Activated CD4-positive, CD25-positive, alpha-beta regulatory T cell treated with anti-CD3 and anti-CD28 coated beads, Interleukin-2, amount 50 U/mL, for 72 hours (primary cell): ENCODE data around the gene GNG13.

Source experiments
- DNase-seq: peaks from one replicate; pipeline ENCODE4 v3.0.0; 2021

The GNG13 gene

DNA sequence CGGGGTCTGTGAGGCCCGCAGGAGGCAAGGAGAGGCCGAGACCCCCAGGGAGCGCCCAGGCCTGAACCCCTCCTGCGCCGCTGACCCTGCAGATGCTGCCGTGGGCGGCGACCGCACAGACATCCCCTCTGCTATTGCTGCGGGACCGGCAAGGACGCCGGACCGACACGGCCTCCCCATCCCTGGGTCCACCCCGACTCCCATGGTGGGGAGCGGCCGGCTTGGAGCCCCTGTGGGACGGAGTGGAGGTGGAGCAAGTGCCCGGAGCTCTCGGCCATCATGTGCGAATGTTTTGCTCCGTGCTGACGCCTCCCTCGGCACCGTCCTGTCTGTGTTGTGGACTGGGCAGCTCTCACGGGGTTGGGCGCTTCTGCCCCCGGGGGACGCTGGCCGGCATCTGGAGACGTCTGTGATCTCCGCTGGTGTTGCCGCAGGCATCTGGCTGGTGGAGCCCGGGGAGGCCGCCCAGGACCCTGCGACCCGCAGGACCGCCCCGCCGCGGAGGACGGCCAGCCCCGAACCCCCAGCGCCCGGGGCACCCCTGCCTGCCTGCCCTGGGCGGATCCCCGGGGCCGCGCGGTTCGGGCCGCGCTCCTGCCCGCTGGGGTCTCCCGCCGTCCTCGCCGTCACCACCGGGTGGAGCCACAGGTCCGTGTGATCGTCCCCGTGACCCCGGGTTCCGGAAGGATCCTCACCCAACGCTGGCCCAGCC is 12.8 kb upstream of the GNG13 start:
- peak; percentile 59 for DNase-seq

DNA sequence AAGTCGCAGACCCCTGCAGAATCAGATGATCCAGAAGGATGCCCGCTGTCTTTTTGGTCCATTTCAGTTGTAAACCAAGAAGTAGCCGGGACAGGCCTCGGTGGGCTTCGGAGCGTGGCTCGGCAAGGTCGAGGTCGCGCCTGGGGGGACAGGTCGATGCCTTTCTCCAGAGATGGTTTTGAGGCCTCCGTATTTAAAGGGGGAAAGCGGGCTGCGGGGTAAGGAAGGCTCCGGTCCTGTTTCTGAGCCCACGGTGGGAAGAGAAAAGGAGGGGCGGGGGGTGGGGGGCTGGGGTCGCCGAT is 7.5 kb upstream of the GNG13 start:
- DNase-seq, result no peak

DNA sequence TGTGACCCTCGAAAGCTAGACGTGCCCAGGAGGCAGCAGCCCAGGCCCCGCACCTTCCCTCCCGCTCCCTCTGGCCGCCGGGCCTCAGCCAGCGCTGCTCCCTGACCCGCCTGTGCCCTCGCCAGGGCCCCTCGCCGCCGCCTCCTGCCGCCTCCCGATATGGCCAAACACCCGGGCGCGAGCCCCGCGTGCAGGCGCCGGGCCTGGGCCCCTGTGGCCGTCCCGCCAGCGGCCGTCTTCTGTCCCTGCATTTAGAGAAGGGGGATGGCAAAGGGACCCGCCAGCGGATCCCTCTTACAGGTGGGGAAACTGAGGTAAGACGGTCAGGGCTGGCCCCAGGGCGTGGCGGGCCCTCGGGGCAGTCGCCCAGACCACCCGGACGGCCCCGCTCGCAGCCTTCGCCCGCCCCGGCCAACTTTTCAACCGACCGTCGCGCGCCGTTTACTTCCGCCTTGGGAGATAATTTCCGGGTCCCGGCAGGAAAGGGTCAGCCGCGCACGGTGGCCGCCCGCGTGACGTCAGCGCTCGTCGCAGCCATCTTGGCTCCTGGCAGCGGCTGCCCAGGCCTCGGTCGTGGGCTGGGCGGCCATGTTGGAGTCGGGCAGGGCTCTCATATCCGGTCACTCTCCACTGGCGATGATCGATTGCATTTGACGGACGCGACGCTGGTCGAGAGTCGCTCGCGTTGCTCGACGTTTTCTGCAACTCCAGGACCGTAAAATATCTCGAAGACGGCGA is 7.0 kb upstream of the GNG13 start:
- DNase-seq, result peak; percentile 88

DNA sequence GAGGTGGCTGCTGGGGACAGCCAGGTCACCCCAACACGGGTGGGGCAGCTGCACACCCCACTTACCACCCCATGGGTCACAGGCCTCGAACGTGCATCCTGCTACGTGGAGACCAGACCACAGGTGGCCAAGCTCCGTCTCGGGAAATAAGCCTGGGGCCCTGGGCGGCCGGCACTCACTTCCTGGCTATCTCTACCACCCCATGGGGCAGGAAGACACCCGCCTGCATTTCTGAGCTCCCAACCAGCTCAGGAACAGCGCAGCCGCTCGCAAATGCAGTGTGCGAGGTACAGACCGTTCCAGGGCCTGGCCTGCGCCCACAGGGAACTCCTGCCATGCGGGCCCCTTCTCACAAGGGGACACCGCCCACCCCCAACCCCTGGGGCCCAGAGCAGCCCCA is 4.9 kb upstream of the GNG13 start:
- DNase-seq, result no peak

DNA sequence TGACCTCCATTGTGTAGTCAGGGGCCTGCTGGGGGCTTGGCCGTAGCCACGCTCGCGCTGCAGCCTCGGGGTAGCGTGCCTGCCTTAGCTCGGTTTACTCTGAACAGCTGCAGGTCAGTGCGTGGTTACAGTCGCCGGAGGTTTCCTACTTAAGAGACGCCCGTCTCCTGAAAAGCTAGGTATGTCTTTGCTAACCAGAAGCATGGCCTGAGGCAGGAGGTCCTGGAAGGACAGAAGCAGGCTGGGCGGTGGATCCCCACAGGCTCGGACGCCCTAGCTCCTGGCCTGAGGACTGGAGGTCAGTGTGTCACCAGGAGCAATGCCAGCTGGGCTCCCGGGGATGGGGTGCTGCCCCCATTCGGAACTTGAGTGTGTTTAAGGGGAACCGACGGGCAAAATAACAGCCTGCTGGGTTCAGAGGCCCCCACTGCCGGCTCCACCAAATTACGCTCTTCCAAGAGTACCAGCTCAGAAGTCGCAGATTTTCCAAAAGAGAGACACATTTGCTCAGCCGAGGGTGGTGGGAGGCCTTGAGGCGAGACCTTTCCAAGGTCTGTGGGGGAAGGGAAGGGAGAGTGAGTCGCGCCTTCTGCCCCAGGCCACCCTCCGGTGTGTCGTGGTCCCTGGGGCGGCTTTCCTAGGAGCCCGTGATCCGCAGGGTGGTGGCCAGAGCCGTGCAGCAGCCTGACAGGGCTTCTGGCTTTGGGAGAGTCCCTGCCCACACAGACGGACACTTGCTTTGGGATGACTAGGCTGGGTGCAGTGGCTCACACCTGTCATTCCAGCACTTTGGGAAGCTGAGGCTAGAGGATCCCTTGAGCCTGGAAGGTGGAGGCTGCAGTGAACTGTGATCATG is 3.9 kb upstream of the GNG13 start:
- no peak for DNase-seq

DNA sequence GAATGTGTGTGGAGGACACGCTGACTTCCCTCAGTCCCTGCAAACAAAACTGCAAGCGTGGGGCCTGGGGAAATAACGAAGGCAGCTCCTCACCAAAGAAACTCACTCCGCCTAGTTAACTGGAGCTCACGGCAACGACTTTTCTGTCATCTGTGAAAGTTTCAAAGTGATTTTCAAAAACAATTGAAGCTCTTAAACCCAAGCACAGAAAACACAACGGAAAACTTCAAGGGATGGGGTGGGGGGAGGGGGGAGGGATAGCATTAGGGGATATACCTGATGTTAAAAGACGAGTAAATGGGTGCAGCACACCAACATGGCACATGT is 3.2 kb upstream of the GNG13 start:
- DNase-seq, result no peak

DNA sequence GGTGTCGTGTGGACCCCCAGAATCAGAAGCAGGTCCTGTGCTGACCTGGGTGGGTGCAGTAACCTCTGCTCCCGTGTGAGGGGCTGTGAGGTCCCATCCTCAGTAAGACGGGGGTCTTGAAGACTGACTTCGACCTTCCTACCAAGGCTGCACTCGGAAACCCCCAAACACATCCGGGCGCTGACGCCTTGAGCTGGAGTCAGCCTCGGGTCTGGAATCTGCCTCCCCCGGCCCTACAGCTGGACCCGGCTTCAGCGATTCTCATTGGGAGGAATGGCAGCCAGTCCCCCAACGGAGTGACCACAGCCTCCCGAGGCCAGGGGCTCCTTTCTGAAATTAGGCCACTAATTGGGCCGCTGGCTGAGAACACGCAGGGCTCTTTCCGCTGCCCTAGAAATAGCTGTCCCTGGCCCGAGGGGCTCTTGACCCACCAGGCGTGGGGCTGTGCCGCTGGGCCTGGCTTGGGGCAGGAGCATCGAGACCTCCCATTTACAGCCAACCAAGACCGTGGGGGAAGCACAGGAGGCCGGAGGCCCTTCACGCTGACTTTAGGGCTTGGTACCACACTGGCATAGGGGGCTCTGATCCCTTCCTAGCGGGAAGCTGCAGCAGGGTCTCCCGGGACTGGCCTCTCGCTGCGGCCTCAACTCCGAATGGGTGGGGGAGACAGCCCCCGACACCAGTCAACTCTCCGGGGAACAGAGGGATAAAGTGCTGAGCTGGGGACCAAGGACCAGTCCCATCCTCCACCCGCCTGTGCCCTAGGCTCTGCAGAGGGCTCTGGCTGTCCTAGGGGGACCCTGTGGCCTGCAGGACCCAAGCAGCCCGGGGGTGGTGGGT is 2.6 kb upstream of the GNG13 start:
- no peak for DNase-seq

DNA sequence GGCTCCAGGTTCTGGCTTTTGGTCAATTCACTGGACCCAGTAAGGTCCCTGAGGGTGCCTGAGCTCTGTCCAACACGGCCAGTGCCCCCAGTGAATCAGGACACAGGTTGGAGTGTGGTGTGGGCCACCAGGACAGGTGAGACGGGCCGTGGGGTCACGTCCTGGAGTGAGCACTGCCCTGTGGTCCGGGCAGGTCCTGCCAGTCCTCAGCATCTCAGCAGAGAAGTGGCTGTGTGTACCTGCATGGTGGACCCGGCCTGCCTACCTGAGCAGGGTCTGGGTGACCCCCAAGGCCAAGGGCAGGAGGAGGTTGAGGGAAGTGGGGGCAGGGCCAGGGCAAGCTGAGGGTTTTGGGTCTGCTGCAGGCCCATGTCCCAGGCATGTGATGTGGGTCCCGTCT is 1.9 kb upstream of the GNG13 start:
- no peak for DNase-seq

DNA sequence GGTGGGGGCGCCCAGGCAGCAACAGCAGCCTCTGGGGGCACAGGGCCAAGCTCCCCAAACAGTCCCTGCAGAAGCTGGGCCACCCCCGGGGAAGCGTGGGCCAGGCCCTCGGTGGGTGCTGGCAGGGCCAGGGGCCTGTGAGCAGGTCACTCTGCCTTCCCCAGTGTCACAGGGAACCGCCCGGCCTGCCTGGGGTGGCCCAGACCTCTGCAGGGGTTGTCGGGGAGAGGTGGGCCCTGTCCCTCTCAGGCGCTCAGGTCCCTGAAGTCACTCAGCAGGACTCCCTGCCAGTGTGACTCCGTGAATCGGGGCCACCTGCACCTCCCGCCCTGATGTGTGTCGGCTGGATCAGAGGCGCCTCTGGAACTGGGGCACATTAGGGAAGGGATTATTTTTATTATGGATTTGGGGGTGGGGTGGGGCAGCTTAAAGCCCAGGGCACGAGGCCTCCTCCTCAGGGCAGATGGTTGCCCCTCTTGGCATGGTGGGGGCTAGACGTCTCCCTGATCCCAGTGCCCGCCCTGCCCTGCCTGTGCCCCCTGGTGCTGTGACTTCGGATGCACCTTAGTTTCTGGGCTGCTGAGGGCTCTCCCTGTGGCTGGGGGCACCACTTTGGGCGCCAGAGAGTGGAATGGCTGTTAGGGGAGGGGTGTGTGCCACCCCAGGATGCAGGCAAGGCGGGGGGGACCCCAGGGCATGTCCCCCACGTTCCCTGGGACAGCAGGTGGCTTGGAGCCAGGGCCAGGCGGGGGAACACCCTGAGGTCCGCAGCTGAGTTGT is 1.2 kb upstream of the GNG13 start:
- no peak for DNase-seq

DNA sequence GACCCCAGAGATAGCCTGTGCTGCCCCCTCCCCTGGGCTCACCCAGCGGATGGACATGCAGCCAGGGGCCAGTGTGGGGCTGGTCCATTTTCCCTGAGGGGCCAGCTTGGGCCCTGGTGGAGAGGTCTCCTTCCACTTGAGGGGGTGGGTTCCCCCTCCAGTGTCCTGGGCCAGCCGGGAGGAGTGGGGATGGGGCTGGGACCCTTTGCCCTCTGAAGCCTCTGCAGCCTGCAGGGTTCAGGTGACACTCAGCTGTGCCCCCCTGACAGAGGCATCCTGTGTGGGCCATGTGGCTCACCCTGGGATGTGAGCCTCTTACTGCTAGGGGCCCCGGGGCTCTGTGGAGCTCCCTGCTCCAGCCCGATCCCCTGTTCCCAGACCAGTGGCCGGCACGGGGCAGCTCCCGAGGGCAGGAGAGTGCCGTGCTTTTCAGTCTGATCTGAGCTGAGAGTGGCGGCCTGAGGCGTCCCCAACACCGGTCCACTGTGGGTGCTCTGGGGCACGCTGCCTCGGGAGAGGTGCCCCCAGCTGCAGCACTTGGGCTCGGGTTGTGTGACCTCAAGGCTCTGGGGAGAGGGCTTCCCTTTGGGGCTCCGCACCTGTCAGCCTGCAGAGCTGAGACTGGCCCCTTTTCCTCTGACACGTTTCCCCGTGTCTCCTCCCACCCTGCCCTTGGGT is 439 bp upstream of the GNG13 start:
- no peak for DNase-seq

DNA sequence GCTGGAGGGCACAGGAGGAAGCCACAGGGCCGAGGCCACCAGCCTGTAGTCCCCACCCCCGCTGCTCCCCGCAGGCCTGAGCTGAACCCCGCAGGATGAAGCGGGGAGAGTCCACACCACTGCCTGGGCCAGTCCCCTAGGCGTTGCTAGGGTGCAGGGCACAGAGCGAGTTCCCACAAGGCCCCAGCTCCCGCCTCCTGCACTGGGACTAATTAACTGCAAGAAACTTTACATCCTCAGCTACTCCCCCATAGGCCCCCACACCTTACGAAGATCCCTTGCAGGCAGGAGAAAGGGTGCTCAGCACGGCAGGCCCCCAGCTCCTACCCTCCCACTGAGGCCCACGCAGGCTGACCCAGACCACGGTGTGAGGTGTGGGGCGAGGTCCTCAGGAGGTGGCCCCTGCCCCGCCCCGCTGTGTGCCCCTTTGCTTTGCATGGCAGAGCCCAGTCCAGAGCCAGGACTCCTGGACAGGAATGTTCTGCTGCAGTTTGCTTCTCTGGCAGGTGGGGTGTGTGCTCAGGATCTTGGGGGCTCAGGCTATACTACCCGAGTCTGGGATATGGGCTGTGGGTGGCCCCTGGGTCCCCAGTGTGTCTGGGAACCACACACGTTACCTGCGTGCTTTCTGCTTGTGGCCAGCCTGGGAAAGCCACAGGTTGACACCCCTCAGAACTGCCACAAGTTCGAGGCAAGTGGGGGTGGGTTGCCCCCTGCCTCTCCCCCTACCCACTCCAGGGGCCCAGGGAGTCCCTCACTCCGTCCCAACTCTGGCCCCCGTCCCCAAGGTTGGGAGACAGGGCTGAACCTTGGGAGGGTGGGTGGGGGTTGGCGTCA is 1.2 kb downstream of the GNG13 start:
- DNase-seq, result no peak

DNA sequence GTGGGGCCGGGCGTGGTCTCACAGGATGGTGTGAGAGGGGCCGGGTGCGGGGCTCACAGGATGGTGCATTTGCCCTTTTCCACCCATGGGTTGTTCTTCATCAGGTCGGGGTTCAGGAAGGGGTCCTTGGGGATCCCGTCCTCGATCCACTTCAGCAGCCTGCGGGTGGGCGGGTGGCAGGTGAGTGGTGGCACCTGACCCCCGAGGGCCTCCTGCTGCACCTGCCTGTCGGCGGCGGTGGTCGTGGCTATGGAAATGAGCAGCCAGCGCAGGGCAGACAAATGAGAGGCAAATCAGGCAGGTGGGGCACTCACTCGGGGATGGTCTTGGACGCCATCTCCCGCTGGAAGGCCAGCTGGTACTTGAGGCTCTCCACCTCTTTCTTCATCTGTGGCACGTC is 1.9 kb downstream of the GNG13 start:
- no peak for DNase-seq

DNA sequence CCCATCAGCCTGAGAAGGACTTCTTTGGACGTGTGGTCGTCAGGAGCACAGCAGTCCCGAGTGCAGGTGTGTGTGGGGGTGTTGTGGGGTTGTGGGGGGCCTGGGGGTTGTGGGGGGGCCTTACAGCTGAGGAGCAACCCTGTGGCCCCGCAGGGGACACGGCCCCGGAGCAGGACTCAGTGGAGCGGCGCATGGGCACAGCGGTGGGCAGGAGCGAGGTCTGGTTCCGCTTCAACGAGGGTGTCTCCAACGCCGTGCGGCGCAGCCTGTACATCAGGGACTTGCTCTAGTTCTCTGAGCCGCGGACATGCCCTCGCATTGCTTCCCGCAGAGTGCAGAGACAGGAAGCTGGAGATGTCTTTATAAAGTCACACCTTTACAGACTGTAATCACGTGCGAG is 2.8 kb downstream of the GNG13 start:
- DNase-seq, result no peak

DNA sequence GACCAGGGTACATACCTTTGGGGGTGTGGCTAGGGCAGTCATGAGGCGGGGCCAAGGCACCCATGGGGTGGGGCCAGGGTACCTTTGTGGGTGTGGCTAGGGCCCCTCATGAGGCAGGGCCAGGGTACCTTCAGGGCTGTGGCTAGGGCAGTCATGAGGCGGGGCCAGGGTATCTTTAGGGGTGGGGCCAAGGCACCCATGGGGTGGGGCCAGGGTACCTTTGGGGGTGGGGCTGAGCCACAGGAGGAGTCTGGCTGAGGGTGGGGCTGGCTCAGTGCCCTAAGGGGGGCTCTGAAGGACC is 3.5 kb downstream of the GNG13 start:
- no peak for DNase-seq

DNA sequence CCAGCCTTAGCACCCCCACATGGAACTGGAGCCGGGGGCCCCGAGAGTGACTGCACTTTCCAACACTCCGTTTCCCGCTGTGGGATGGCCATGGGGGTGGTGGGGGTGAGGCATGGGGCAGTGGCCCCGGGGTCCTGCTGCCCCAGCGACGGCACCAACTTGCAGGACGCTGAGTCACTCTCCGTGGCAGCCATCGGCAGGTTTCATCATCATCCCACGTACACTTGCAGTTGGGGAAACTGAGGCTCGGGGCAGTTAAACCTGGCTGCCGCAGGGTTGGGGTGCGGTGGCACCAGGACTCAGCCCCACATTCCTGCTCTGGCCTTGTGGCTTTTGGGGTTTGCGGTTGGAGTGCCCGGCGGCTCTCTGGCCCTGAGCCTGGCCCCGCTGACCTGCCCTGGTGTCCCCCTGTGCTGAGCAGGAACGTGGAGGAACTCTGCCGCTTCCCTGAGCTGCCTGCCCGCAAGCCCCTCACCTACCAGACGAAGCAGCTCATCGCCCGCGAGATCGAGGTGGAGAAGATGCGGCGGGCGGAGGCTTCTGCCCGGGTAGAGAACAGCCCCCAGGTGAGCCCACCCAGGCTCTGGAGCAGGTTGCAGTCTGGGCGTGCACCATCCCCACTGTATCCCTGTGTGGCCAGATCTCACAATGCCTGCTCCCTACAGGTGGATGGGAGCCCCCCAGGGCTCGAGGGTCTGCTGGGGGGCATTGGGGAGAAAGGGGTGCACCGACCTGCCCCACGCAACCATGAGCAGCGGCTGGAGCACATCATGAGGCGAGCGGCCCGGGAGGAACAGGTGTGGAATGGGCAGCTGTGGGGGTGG is 4.0 kb downstream of the GNG13 start:
- no peak for DNase-seq

DNA sequence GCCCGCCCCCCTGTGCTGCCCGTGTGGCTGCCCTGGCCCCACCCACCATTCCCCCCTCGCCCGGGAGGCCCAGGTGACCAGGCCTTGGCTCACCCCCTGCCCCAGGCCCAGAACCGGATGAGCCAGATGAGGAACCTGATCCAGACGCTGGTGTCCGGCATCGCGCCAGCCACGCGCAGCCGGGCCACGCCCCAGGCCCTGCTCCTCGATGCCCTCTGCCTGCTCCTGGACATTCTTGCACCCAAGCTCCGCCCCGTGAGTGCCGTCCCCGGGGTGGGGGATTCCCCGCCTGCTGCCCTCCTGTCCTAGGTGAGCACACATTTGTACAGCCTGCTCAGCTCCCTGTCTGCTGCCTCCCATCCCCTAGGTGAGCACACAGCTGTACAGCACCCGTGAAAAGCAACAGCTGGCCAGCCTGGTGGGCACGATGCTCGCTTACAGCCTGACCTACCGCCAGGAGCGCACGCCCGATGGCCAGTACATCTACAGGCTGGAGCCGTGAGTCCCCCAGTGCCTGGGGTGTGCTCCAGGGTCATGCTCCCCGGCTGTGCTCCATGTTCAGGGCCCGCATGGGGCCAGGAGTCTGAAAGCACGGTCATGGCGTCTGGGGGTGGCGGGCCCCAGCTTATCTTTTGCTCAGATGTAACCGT is 4.8 kb downstream of the GNG13 start:
- DNase-seq, result no peak

DNA sequence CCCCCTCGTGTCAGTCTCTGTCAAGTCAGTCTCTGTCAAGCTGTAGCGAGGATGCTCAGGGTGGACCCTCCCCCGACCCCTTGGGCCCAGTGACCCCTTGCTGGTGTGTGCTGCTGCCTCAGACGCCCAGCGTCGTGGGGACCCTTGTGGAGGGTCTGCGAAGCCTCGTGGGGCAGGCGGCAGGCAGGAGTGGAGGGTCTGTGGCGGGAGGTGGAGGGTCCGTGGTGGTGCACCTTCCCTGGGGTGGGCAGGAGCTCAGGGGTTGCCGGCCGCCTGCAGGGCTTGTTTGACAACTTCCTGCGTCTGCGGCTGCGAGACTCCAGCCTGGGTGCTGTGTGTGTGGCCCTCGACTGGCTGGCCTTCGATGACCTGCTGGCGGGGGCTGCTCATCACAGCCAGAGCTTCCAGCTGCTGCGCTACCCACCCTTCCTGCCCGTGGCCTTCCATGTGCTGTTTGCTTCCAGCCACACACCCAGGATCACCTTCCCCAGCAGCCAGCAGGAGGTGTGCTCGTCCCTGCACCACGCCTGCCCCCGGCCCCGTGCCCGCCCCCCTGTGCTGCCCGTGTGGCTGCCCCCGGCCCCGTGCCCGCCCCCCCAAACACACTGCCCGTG is 5.6 kb downstream of the GNG13 start:
- no peak for DNase-seq

DNA sequence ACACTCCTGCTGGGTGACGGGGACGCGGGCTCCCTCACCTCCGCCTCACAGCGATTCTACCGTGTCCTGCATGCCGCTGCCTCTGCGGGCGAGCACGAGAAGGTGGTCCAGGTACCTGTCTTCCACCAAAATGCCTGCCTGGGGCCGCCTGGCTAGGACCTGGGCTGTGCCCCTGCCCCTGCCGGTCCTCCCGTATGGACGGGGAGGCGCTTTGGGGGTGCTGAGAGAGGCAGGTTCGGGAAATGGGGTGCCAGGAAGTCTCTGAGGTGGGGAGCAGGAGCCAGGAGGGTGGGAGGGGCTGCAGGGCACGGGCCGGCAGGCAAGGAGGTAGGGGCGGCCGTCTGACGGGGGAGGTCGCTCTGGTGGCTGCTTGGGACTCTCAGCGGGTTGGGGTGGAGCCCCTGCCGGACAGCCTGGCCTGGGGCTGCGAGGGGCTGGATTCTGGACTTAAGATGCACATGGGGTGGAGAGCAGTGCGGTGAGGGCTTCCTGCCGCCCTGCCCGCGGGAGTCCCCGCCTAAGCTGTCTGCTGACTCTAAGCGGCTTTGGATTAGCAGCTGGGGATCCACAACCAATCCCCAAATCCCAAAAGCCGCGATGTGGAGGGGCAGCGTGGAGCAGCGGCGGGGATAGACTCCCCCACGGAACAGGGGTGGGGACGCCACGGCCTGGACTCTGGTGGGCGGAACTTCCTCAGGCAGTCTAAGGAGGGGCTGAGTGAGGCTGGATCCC is 6.3 kb downstream of the GNG13 start:
- no peak for DNase-seq
